K562 (cell line): Measurements from ENCODE around the gene ZNF462. TPM values are rescaled to one million over a fixed set of nuclear protein-coding genes. Genes with fewer than 3 reads are reported as not detected.

ENCODE experiments used
- ATAC-seq: fragments of 200-7000 bp; cut with Tn5 transposase; 3 replicates; pipeline ENCODE4 v1.9.1; 2020; ENCODE audit warnings: moderate library complexity
- BruUV-seq: library from RNA; stranded (reverse); fragments of 400-500 nt; replicated peaks from 2 replicates; lab custom pipeline; 2021; lab: Mats Ljungman, UMichigan
- CTCF ChIA-PET: fragments of 300-600 bp; formaldehyde crosslinking; extraction: SDS; loops from one replicate; lab custom pipeline; 2021; ENCODE audit warnings: low intra/inter-chr PET ratio; lab: Yijun Ruan, JAX
- POLR2A ChIA-PET: fragments of 300-600, 350-650 bp; sonication (Branson Sonifier 250); formaldehyde crosslinking; extraction: SDS; loops from one replicate; lab custom pipeline; 2021; ENCODE audit warnings: antibody characterized with exemption, inconsistent platforms; lab: Yijun Ruan, JAX
- DNase-seq, 4 experiments: peaks; one replicate each; pipeline versions ENCODE4 v3.0.0 to v3.0.0-alpha.2; 2011 to 2018; ENCODE audit warnings: low spot score in 3 of 4, mixed read lengths in 3 of 4; ENCODE audit errors: extremely low read depth in 1 of 4
- FAIRE-seq: peaks from 2 replicates; lab custom pipeline; 2011; peaks lifted over from hg19 to GRCh38; lab: Jason Lieb, UNC
- H2AFZ ChIP-seq: 2 replicates; pipeline ENCODE4 v1.6.0; 2011; ENCODE audit warnings: low read depth, low read length, control low read depth, inconsistent platforms
- H3K27ac ChIP-seq: fragments of 200-600 bp; 3 replicates; pipeline ENCODE4 v1.8.0; 2011; ENCODE audit warnings: low read depth, mild to moderate bottlenecking, control low read depth, inconsistent platforms, low read length, moderate library complexity, mixed read lengths; ENCODE audit errors: extremely low read depth
- H3K27me3 ChIP-seq, 2 experiments: fragments of 300-600 bp in 1 of 2; 2 replicates in 1 of 2; 3 replicates in 1 of 2; pipeline versions ENCODE4 v1.6.0 to v1.8.0; 2011; ENCODE audit warnings: inconsistent platforms in 2 of 2, low read length in 2 of 2, mild to moderate bottlenecking in 1 of 2, mixed read lengths in 1 of 2, moderate library complexity in 1 of 2; ENCODE audit not compliant: control insufficient read depth in 2 of 2, insufficient read depth in 2 of 2
- H3K36me3 ChIP-seq: fragments of 300-600 bp; 3 replicates; pipeline ENCODE4 v1.8.0; 2011; ENCODE audit warnings: mild to moderate bottlenecking, low read length, inconsistent platforms; ENCODE audit not compliant: control insufficient read depth, insufficient read depth
- H3K4me1 ChIP-seq, 2 experiments: fragments of 200-600 bp in 1 of 2; replicated peaks in 1 of 2; 2 replicates in 1 of 2; 3 replicates in 1 of 2; pipeline versions ENCODE4 v1.5.1 to v1.8.0; 2011; ENCODE audit warnings: inconsistent platforms in 2 of 2, low read length in 2 of 2, mild to moderate bottlenecking in 1 of 2, mixed read lengths in 1 of 2, moderate library complexity in 1 of 2; ENCODE audit not compliant: control insufficient read depth in 2 of 2, insufficient read depth in 2 of 2
- H3K4me2 ChIP-seq: 2 replicates; pipeline ENCODE4 v1.6.1; 2011; ENCODE audit warnings: low read length, control low read depth, inconsistent platforms, mixed read lengths; ENCODE audit not compliant: insufficient read depth
- H3K4me3 ChIP-seq: fragments of 200-600 bp; sonication (generic), shearing (Covaris generic); 2 replicates; pipeline ENCODE4 v1.5.1; 2016; ENCODE audit warnings: control low read depth, inconsistent platforms
- H3K79me2 ChIP-seq: fragments of 200-600 bp; 3 replicates; pipeline ENCODE4 v1.8.0; 2011; ENCODE audit warnings: low read length, inconsistent platforms; ENCODE audit not compliant: control insufficient read depth, insufficient read depth
- H3K9ac ChIP-seq, 2 experiments: 2 replicates each; pipeline versions ENCODE4 v1.6.0 to v1.6.1; 2011; ENCODE audit warnings: low read depth in 2 of 2, low read length in 2 of 2, control low read depth in 1 of 2, inconsistent platforms in 1 of 2, mild to moderate bottlenecking in 1 of 2, mixed read lengths in 1 of 2; ENCODE audit not compliant: insufficient read depth in 1 of 2
- H3K9me1 ChIP-seq: one replicate; pipeline ENCODE4 v1.6.0; 2011; ENCODE audit warnings: inconsistent platforms, mild to moderate bottlenecking, low read length, moderate library complexity; ENCODE audit not compliant: control insufficient read depth, insufficient read depth
- H3K9me3 ChIP-seq: replicated peaks from 2 replicates; pipeline ENCODE4 v1.5.1; 2011; ENCODE audit warnings: low read depth, low read length, inconsistent platforms; ENCODE audit not compliant: control insufficient read depth, insufficient read depth
- H4K20me1 ChIP-seq: replicated peaks from 2 replicates; pipeline ENCODE4 v1.6.1; 2011; ENCODE audit warnings: low read length, inconsistent platforms, mixed read lengths; ENCODE audit not compliant: control insufficient read depth, insufficient read depth
- ETS1 ChIP-seq: conservative IDR thresholded peaks from 2 replicates; pipeline ENCODE4 v1.6.1; 2011; ENCODE audit warnings: low read depth, mild to moderate bottlenecking, low read length; ENCODE audit not compliant: control insufficient read depth
- RNF2 ChIP-seq: sonication (generic); IDR thresholded peaks from 2 replicates; pipeline ENCODE4 v1.6.1; 2016
- SFPQ ChIP-seq: fragments of 200-400 bp; formaldehyde crosslinking; IDR thresholded peaks from 2 replicates; pipeline ENCODE4 v1.6.1; 2017; ENCODE audit warnings: mild to moderate bottlenecking, low read depth, low read length, moderate library complexity
- TAF9B ChIP-seq: fragments of 450-650 bp; IDR thresholded peaks from 2 replicates; pipeline ENCODE4 v1.6.1; 2018; ENCODE audit warnings: mild to moderate bottlenecking; ENCODE audit not compliant: partially characterized antibody
- TSHZ1 ChIP-seq: fragments of 250-450 bp; sonication (Bioruptor Pico); IDR thresholded peaks from 2 replicates; pipeline ENCODE4 v1.4.0; 2020; ENCODE audit warnings: mild to moderate bottlenecking, moderate library complexity
- ZBTB12 ChIP-seq: fragments of 250-450 bp; sonication (Bioruptor Pico); IDR thresholded peaks from 2 replicates; pipeline ENCODE4 v1.4.0; 2020
- ZBTB2 ChIP-seq: fragments of 450-650 bp; IDR thresholded peaks from 2 replicates; pipeline ENCODE4 v1.6.1; 2016; ENCODE audit warnings: antibody characterized with exemption
- WGBS: fragments of 100-300 bp; shearing (Covaris generic); methylation state at CpG from one replicate; pipeline ENCODE4 v1.1.6; 2016; ENCODE audit warnings: low coverage, mixed read lengths; ENCODE audit not compliant: insufficient coverage; ENCODE audit errors: missing lambda C conversion rate; 5-methylcytosine and 5-hydroxymethylcytosine counted together
- in situ Hi-C: fragments of 300-500 bp; cut with MboI; formaldehyde crosslinking; loops from 4 replicates; pipeline ENCODE4 v1.15.0; 2018; ENCODE audit warnings: inconsistent platforms, mixed read lengths
- intact Hi-C: fragments of 100-400 bp; cut with micrococcal nuclease; formaldehyde crosslinking; loops from 2 replicates; pipeline ENCODE4 v1.14.2; 2022
- polyA plus RNA-seq, 8 experiments: library from polyadenylated mRNA; depleted of rRNA in 4 of 8; stranded (reverse) in 5 of 8; unstranded in 3 of 8; fragments of >200 nt; fragmentation: Nextera tagmentation in 2 of 8; fragmentation: Illumina TruSeq in 1 of 8; extraction: Ambion mirVana in 2 of 8; extraction: Trizol in 1 of 8; gene quantifications; 2 replicates each; pipeline versions ENCODE4 v1.2.1 to v1.2.3, GENCODE V29; 2011 to 2014; ENCODE audit warnings: inconsistent platforms in 1 of 8, missing spikeins in 1 of 8
- total RNA-seq, 7 experiments: library from RNA; depleted of rRNA in 6 of 7; stranded (reverse); fragments of >200 nt in 6 of 7; fragmentation: Illumina TruSeq in 2 of 7; extraction: Trizol in 2 of 7; gene quantifications; 2 replicates each; pipeline versions ENCODE4 v1.2.1 to v1.2.3, GENCODE V29; 2011 to 2021; ENCODE audit warnings: low replicate concordance in 1 of 7

ZNF462 gene
- total and polyA plus RNA-seq, 9 of the 15 experiments (the other 6 are each of a cell fraction or from before 2014, with no cell fraction given) = 0.20 TPM; not detected in 8

- BruUV-seq = no TSS peak
- Histone ChIP-seq H3K27me3 (no peaks in the 10 kb centered on the region), H3K4me2 (no peak overlapping the region), H3K4me3 (no peak overlapping the region), H3K9ac (no peak overlapping the region), H3K9me3 (no peaks in the 10 kb centered on the region), H3K36me3 (no peaks in the 10 kb centered on the region), H4K20me1 (no peaks in the 10 kb centered on the region), H3K27ac (no peak overlapping the region), H3K9me1 (no peaks in the 10 kb centered on the region), H2AFZ (no peak overlapping the region), H3K4me1 (no peaks in the 10 kb centered on the region), H3K79me2 (no peaks in the 10 kb centered on the region)
- DNase-seq = no peak
- intact Hi-C loops = no loop called here
- TF ChIP-seq TSHZ1 (CRISPR knock-in tag) (no peak), ZBTB12 (CRISPR knock-in tag) (no peak), ZBTB2 (no peak), TAF9B (no peak), RNF2 (no peak), ETS1 (no peak), SFPQ (no peak)
- ChIA-PET CTCF (no interaction called here), POLR2A (no interaction called here)
- in situ Hi-C loops = no loop called here
- no peak for ATAC-seq
- no peak for FAIRE-seq
- WGBS = 0% methylated on average over 2 of the region's 2 CpGs
Observed at GRCh38 chr9:107049803-107050184, 186.8 kb downstream of the ZNF462 start.
